ENCODE measurements around the gene ODF4. TPM values are rescaled to one million over a fixed set of nuclear protein-coding genes. Genes with fewer than 3 reads are reported as not detected.

The ODF4 gene
- total and polyA plus RNA-seq, 2 of the 13 experiments (the other 11 are each of a cell fraction or from before 2014, with no cell fraction given), result not detected

- TF ChIP-seq ZNF550 (CRISPR knock-in tag; IDR thresholded peaks at IDR 0.05; ENCODE audit: borderline replicate concordance) (no peak), FOXP1 (IDR thresholded peaks at IDR 0.05) (no peak), FOXP1 (CRISPR knock-in tag; IDR thresholded peaks at IDR 0.05) (no peak), KDM4B (CRISPR knock-in tag; IDR thresholded peaks at IDR 0.05) (peak; percentile 2; the same call in 1 of the 2 replicates), ZFP37 (CRISPR knock-in tag; IDR thresholded peaks at IDR 0.05; ENCODE audit: borderline replicate concordance) (no peak), RFX3 (CRISPR knock-in tag; IDR thresholded peaks at IDR 0.05) (no peak), TARDBP (CRISPR knock-in tag; IDR thresholded peaks at IDR 0.05) (0 out of 2 replicates have a peak, but pooled peaks have one; percentile 25), ZNF615 (CRISPR knock-in tag; IDR thresholded peaks at IDR 0.05; ENCODE audit: borderline replicate concordance) (no peak), ZNF703 (CRISPR knock-in tag; IDR thresholded peaks at IDR 0.05; ENCODE audit: borderline replicate concordance) (no peak), PRPF4 (IDR thresholded peaks at IDR 0.05; ENCODE audit: low read depth, low read length, poor library complexity, severe bottlenecking) (no peak), ZNF589 (CRISPR knock-in tag; conservative IDR thresholded peaks at IDR 0.05) (0 out of 2 replicates have a peak, but pooled peaks have one; percentile 27), CENPX (CRISPR knock-in tag; IDR thresholded peaks at IDR 0.05) (no peak), BRCA1 (CRISPR knock-in tag; IDR thresholded peaks at IDR 0.05) (no peak), NKX3-1 (CRISPR knock-in tag; IDR thresholded peaks at IDR 0.05) (no peak), HDAC1 (CRISPR knock-in tag; IDR thresholded peaks at IDR 0.05) (no peak), ZBTB37 (CRISPR knock-in tag; IDR thresholded peaks at IDR 0.05) (no peak), ZNF350 (CRISPR knock-in tag; IDR thresholded peaks at IDR 0.05; ENCODE audit: borderline replicate concordance, low read depth) (0 out of 2 replicates have a peak, but pooled peaks have one; percentile 8), ZNF567 (CRISPR knock-in tag; IDR thresholded peaks at IDR 0.05; ENCODE audit: borderline replicate concordance) (no peak), ZNF619 (CRISPR knock-in tag; IDR thresholded peaks at IDR 0.05) (no peak), CC2D1A (CRISPR knock-in tag; IDR thresholded peaks at IDR 0.05) (no peak), ZBTB21 (CRISPR knock-in tag; IDR thresholded peaks at IDR 0.05) (no peak), ARID2 (CRISPR knock-in tag; IDR thresholded peaks at IDR 0.05; ENCODE audit: borderline replicate concordance) (0 out of 2 replicates have a peak, but pooled peaks have one; percentile 63), ZNF883 (CRISPR knock-in tag; IDR thresholded peaks at IDR 0.05; ENCODE audit: not compliant biosample characterization) (peak; percentile 7), HIVEP1 (CRISPR knock-in tag; IDR thresholded peaks at IDR 0.05) (no peak), ZNF296 (CRISPR knock-in tag; conservative IDR thresholded peaks at IDR 0.05) (no peak), RNF219 (CRISPR knock-in tag; IDR thresholded peaks at IDR 0.05) (no peak), CCDC6 (CRISPR knock-in tag; IDR thresholded peaks at IDR 0.05) (no peak), ESRRA (CRISPR knock-in tag; IDR thresholded peaks at IDR 0.05; ENCODE audit: low read depth) (no peak), CSRNP2 (CRISPR knock-in tag; conservative IDR thresholded peaks at IDR 0.05; ENCODE audit: low read depth) (no peak)
Observed at GRCh38 chr17:8294814-8295316, 44.8 kb upstream of the ODF4 start (continued).
